HG02970 (cell line): Measurements from ENCODE around the gene THRA.

ENCODE experiments used
- ATAC-seq: cut with Tn5 transposase; IDR thresholded peaks from one replicate; pipeline ENCODE4 v1.9.1; 2021; ENCODE audit warnings: mild to moderate bottlenecking, moderate library complexity, moderate number of reproducible peaks; ENCODE audit not compliant: unreplicated experiment, low FRiP score

THRA gene

DNA sequence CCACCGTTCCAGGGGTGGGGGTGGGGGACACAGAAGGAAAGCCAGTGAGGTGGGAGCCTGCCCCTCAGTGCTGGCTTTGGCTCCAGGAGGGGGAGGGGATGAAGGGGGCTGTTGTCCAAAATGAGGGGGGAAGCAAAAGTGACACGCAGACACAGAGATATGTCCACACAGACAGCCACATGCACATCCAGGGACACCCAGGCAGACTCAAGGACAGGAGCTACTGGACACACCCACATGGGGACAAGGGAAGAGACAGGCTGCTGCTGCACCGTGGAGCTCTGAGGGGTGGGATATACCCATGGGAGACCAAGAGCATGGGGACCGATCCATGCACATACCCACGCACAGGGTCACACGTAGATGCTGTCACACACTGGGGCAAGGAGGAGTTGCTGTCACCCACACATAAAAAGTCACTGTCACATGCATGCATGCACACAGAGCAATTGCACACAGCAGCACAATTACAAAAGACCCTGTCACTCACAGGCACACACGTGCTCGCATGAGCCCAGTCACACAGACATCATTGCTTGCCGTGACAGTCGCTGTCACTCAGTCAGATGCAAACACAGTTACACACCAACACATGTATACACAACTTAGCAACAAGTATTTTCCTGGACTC is 1.3 kb downstream of the THRA start:
- ATAC-seq = no peak

DNA sequence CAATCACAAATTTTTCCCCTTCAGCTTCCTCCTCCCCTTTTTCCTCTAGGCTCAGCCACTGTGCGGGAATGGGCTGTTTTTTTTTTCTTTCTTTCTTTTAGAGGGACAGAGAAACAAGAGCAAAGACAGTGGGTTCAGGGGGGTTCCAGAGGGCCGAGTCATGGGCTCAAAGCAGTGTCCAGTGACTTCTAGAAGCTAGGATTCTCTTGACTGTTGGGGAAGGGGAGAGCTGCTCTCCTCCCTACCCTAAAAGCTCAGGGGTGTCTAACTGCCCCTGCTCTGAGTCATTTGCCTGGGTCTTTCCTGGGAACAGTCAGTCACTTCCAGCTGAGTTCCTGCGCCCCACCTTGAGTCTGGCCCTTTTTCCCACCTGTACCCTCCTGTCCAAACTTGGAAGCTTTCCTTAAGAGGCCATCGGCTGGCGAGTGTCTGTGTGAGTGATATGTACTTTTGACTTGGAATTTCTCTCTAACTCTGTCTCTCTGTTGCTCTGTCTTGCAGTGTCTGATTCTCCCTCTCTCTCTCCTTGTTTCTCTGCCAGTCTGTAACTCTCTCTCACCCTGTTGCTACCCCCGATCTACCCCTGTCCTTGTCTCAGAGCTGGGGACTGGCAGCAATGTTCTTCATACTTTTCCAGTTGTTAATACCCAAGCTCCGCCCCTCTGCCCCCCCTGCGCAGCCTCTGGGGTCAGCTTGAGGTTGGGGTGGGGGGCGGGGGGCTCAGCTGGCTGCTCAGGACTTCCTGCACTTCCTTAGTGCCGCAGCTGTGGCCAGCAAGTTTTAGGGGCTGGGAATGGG is 2.4 kb downstream of the THRA start:
- no peak for ATAC-seq

DNA sequence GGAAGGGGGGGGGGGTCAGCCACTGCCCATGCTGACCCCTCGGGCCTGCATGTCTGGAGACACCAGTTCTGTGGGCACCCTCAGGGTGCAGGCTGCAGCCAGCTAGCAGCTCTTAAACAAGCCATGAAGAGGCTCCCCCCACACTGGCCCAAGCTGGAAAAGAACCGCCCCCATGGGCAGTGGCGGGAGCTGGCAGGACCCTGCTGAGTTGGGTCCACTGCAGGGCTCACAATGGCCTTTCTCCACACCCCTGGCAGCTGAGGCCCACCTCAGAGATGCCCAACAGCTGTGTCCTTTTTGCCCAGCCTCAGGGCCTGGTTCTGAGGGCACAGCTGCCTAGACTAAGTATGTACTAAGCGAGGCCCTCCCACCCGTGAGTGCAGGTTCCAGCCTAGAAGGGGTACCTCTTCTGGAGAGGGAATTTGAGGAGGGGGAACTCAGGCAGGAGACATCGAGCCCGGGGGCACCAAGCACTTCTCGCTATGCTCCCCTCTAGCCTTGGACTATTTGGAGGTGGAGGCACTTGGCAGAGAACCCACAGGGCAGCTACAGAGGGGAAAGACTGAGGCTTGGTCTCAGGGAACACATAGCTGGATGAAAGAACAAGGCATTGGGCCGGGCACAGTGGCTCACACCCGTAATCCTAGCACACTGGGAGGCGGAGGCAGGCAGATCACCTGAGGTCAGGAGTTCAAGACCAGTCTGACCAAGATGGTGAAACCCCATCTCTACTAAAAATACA is 3.2 kb downstream of the THRA start:
- no peak for ATAC-seq

DNA sequence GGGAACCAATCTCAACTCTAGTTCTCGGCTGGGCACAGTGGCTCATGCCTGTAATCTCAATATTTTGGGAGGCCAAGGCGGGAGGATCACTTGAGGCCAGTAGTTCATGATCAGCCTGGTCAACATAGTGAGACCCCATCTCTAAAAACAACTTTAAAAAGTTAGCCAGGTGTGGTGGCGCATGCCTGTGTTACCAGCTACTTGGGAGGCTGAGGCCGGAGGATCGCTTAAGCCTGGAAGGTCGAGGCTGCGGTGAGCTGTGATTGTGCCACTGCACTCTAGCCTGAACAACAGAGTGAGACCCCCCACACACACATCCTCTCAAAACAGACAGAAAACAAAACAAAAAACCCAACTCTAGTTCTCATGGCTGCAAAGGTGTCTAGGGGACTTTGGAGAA is 4.9 kb downstream of the THRA start:
- no peak for ATAC-seq

DNA sequence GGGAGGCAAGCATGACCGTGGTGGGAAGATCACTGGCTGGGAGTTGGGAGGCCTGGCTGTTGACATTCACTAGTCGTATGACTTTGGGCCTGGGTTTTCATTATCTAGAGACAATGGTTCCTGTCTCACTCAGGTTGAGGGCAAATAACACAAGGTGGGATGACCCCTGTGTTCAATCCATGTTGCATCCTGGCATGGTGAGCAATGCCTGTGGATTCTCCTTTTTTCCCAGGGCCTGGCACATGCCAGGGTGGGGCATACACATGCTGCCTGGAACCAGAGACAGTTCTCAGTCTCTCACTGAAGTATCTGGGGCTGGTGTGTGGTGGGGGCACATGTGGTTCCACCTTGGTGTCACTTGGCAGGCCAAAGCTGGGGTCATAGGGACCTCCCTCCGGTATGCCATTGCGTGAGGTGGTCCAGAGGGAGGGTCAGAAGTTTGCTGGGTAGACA is 5.4 kb downstream of the THRA start:
- ATAC-seq = no peak

DNA sequence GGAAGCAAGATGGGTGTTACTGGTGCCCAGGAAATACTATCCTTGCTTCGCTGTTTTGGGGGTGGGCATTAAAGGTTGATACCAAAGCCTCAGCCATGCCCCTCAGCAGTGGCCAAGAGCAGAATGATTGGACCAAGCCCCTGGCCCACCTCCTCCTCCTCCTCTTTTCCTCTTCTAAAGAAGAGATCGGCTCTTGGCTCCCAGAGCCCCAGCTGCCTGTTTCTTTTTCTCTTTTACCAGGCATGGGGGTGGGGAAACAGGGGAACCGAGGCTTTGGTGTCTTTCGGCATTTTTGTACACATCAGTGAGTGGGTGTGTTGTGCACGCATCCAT is 5.8 kb downstream of the THRA start:
- no peak for ATAC-seq

DNA sequence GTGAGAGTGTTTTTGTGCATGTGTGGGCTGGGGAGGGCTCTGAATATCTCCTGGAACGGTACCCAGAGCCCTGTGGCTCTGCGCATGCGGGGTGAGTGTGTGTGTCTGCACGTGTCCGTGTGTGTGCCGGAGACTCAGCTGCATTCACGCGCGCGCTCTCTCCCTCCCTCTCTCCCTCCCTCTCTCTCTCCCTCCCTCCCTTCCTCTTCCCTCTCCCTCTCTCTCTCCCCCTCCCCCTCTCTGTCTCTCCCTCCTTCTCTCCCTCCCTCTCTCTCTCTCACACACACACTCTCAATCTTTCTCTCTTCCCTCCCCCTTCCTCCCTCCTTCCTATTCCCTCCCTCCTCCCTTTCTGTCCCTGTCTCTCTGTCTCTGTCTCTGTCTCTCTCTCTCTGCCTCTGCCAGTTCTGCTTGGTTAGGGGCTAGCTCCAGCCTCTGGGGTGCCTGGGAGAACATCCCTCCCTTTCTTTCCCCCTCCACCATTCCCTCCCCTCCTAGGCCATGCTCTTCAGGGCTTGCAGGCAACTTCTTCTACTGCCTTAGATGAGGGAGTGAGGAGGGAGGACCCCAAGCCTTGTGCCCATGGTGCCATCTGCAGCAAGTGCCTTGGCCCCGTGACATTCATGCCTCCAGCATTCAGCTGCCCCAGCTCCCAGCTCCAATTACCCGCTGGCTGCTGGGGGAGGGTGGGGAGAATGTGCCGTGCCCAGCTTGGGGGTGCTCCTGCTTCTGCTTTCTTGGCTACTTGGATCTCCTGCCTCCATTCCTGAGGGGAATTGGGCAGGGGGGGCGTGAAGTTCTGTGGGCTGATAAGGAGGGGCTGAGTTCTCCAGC is 6.4 kb downstream of the THRA start:
- ATAC-seq = no peak

DNA sequence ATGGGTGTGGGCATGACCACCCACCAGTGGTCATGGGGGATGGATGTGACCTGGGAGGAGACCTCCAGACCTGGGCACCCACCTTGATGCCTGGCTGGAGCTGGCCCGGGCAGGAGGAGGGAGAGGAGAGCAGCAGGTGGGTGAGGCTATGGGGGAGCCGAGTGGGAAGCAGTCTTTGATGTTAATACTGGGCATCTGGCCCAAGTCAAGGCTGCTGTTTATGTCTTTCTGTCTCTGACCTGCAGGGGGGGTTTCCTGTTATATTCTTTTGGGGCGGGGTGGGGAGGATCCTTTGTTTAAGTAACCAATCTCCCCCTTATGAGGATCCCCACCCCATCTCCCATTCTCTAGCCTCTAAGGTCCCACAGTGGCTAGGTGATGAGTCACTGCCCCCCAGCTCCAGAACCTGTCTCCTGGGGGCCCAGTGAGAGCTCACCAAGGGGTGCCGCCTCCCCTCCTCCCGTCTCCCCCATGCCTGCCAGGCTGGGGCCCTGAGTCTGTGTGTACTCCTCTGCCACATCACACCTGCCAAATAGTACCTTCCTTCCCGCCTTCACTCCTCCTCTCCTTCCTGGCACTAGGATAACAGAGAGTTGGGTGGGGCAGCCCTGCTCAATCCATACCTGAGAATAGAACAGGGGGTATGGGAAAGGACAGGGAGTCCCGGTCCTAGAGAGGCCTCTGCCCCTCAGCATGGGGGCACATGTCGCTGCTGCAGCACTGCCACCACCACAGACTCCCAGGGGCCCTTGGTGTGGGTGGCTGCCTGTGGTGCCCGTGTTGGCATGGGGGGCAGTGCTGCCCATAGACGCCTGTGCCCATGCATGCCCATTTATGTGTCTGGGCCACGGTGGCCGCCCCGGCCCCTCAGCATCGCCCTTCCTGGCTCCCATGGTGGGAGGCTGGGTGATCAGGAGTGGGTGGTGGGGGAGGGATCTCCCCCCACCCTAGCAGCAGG is 7.3 kb downstream of the THRA start:
- no peak for ATAC-seq

DNA sequence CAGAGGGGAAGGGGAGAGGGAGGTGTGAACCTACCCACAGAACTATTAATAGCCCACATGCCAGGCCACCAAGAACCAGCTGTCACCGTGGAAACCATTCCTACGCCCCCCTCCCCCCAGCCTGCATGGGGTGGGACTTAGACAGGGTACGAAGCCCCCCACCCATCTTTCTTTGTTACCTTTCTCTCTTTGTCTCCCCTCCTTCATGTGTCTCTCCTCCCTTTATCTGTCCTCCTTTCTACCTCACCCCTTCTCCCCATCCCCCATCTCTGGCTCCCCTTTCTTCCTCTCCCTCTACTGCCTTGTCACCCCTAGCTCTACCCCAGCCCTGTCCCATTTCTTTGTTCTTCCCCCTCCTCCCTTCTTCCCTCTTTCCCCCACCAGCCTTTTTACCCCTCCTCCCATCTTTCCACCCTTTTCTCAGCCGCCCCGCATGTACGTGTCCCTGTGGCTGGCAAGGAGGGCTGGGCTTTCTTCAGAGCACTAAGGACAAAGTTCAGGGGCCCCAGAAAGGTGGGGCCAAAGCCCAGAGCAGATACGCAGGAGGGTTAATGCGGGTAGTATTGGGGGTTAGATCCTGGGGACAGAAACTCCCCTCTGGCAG is 8.0 kb downstream of the THRA start:
- no peak for ATAC-seq

DNA sequence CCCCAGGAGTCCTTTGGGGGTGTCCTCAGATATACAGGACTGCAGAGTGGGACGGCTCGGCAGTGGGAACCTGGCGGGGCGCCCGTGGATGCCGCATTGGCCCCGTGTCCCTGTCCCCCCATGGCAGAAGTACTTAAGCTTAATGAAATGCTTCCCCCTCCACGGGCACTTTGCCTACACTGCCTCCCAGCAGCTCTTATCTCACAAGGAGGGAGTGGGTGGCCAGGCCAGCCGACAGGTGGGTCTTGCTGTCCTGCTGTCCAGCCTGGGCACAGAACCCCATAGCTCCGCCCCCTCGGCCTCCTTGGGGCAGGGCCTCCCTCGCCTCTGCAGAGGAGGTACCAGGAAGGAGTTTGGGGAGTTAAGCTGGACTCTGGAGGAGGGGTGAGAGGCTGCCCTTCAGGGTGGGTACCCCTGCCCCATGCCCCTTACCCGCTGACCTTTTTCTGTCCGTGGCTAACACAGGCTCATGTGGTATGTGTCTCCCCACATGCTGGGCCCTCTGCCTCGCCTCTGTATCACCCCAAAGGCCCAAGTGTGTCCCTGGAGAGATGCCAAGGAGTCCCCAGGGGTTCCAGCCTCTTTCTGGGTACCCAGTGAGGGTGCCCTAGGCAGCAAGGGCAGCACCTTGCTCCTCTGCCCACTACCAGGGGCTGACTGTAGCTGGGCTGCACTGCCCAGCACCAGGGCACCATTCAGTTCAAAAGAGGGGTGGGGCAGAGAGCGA is 8.7 kb downstream of the THRA start:
- no peak for ATAC-seq

DNA sequence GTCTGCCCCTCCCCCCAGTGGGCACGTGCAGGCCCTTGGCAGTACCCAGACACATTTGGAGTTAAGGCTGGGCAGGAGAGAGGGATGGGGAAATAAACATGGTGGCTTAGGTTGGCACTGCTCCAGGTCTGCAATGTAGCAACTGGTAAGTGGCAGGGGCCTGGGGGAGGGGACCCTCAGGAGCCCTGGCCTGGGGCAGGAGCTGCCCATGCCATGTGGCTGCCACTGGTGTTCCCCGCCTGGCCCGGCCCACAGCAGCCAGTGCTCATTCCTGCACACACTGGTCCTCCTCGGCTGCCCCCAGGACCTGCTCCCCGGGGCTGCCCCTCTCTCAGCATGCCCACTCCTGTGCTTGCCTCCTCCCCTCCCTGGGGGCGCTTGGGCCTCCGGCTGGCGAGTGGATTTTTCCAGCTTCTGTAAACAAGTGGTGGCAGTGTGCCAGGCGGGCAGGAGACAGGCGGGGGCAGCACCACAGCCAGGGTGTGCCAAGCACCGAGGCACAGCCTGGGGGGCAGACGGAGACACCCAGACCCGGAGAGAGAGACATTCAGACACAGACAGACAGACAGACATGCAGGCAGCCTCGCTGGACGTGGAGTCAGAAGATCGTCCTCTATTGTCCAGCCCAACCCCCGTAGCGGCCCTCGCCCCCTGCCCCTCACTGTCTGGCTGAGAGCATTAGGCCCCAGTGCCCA is 9.4 kb downstream of the THRA start:
- no peak for ATAC-seq

DNA sequence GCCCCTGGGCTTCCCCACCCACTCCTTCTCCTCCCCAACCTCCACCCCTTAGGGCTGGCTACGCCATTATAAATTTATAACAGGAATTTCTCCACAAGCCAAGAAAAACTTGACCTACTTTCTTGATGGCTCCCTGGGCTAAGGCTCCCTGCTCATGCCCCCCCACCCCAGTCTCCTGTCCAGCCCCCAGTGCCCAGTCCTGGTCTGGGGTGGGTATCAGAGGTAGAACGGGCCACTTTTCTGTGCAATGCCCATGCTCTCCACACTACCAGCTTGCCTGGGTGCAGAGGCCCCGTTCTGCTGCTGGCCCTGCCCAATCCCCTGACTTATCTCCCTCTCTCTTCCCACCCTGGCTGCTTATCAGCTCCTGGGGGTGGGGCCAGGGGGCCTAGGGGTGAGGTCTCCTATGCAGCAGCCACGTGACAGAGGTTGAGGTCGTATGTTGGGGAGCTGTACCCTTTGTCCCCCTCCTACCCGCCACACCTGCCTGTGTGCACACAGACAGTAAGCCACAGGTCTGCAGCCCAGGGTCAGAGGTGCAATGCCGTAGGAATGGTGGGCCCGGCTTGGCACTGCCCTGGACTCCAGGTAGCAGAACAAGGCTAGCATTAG is 10.1 kb downstream of the THRA start:
- ATAC-seq = no peak

DNA sequence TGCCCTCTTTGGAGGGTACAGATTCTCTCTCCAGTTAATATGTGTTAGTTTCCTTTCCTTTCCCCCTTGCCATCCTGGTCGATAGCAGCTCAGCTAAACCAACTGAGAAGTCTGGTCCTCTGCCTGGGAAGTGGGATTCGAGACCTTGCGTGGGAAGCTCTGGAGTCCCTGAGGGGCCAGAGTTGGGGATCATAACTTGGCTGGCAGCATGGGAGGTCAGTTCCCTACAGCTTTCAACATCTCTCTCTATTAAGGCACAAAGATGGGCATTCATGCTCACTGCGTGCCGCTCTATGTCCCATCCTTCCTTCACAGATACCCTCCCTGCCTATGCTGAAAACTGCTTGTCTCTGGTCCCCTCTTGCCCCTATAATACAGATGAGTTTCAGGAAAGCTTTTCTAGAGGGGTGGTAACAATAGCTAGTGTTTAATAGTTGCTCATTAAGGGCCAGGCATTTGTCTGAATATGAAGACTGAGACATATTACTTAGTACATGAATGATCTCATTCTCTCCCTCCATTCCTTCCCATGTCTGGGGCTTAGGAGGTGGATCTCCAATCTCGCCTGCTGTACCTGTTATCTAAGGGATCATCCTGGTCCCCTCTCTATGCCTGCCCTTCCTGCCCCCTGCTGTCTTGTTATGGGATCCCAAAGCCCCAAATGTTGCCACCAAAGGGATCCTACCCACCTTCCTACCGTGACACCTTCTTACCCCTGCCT is 10.8 kb downstream of the THRA start:
- no peak for ATAC-seq

DNA sequence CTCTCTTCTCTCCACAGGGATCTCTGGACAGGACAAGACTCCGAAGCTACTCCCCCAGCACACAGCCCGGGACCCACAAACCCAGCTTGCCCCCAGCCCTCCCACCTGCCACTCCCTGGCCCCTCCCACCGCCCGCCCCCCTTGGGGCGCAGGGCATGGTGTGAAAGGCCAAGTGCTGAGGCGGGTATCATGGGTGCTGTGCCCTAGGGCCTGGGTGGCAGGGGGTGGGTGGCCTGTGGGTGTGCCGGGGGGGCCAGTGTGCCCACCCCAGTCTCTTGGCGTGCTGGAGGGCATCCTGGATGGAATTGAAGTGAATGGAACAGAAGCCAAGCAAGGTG is 11.4 kb downstream of the THRA start:
- no peak for ATAC-seq

DNA sequence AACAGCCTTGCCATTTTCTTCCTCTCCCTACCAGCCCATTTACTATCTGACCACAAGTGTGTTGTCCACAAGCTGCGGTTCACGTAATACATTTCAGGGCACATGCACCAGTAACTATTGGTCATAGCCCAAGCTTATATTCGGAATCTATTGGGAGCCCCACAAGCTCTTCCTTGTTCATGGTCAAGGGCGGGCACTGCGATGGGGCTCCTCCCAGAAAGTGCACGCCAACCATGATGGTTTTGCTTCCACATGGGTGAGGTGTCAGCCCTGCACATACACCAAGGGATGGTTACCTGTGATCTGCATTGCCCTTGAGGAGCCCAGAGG is 12.1 kb downstream of the THRA start:
- ATAC-seq = no peak

DNA sequence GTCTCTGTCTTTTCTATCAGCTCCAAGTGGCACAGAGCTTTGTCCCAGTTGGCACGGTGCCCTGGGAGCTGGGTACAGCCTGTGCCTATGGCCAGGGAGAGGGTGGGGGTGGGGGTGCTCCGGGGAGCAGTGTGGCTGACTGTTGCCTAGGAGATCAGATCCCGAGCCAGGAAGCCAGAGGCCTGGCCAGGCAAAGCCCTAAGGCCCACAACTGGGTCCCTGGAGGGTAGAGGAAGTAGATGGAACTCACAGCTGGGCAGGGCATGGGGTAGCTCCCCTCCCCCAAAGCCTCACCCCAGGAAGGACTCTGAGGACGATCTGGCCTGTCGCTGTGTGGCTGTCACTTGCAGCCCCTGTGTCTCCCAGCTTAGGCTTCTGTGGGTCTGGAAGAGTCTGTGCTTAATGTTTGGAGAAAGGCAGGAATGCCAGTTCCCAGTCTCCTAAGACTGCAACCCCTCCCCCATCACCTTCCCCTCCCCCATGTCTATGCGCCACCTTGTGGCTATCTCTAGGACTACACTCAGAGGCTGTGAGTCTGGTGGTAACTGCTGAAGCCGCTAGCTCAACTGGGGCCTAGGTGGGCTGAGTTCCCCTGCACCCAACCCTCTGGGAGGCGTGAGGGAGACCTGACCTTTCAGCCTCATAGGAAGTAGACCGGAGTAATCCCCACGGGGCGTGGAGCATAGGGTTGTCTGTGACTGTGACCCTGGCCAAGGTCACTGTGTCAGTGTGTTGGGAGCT is 12.6 kb downstream of the THRA start:
- ATAC-seq = no peak
